HG03354 (cell line): Measurements from ENCODE around the gene THTPA.

Experiments
- ATAC-seq: cut with Tn5 transposase; IDR thresholded peaks from one replicate; pipeline ENCODE4 v1.9.1; 2021; ENCODE audit warnings: mild to moderate bottlenecking; ENCODE audit not compliant: unreplicated experiment, poor library complexity, severe bottlenecking

Gene THTPA

GRCh38 chr14:23555882-23556699 lies at the start of gene THTPA:
TSS of gene THTPA (plus strand) at chr14:23556271. CDS start at chr14:23556758, 487 bp downstream.
- peak; percentile 87 for ATAC-seq

GRCh38 chr14:23512156-23512555 lies 43.9 kb upstream of the THTPA start:
- ATAC-seq, result no peak

GRCh38 chr14:23513005-23513817 lies 42.9 kb upstream of the THTPA start:
- ATAC-seq, result no peak

- no peak for ATAC-seq
Measured at GRCh38 chr14:23513818-23514643, 42.0 kb upstream of the THTPA start.

- ATAC-seq, result no peak
Measured at GRCh38 chr14:23514644-23514957, 41.5 kb upstream of the THTPA start.

- no peak for ATAC-seq
Measured at GRCh38 chr14:23517650-23518326, 38.3 kb upstream of the THTPA start.

GRCh38 chr14:23518709-23519108 lies 37.4 kb upstream of the THTPA start:
- no peak for ATAC-seq

GRCh38 chr14:23520899-23521533 lies 35.1 kb upstream of the THTPA start:
- ATAC-seq, result no peak

GRCh38 chr14:23521785-23522640 lies 34.1 kb upstream of the THTPA start:
- no peak for ATAC-seq

GRCh38 chr14:23522643-23523198 lies 33.4 kb upstream of the THTPA start:
- no peak for ATAC-seq

- ATAC-seq, result no peak
Measured at GRCh38 chr14:23523229-23524016, 32.6 kb upstream of the THTPA start.

- ATAC-seq, result no peak
Measured at GRCh38 chr14:23524954-23525353, 31.1 kb upstream of the THTPA start.

- no peak for ATAC-seq
Measured at GRCh38 chr14:23525611-23526010, 30.5 kb upstream of the THTPA start.

- no peak for ATAC-seq
Measured at GRCh38 chr14:23528555-23528954, 27.5 kb upstream of the THTPA start.

- ATAC-seq, result no peak
Measured at GRCh38 chr14:23529016-23529415, 27.1 kb upstream of the THTPA start.

- ATAC-seq, result no peak
Measured at GRCh38 chr14:23530375-23531055, 25.6 kb upstream of the THTPA start.

- no peak for ATAC-seq
Measured at GRCh38 chr14:23531391-23531790, 24.7 kb upstream of the THTPA start.
